ENCODE measurements around the gene ORC6.

- no peak for TF ChIP-seq EZH2 (IDR thresholded peaks at IDR 0.05; ENCODE audit: insufficient read depth, poor library complexity, severe bottlenecking)
- no peak for TF ChIP-seq EZH2phosphoT487 (IDR thresholded peaks at IDR 0.05; ENCODE audit: insufficient read depth, low read depth)
Observed at GRCh38 chr16:46717692-46718091, 28.2 kb downstream of the ORC6 start.

Measured in GM23248 (cell line).